Measurements from ENCODE around the gene GPR35.

The GPR35 gene

GRCh38 chr2:240663546-240664190 is 38.4 kb downstream of the GPR35 start:
- H3K27me3 ChIP-seq (ENCODE audit: insufficient read depth, low read depth, severe bottlenecking), result peaks cover 8% of the 10 kb centered on the region
- no peak overlapping the region for H3K4me3 ChIP-seq (ENCODE audit: low read depth, low read length)
- no peak for TF ChIP-seq CTCF (IDR thresholded peaks at IDR 0.05; ENCODE audit: low read depth, low read length)
- no peaks in the 10 kb centered on the region for H3K36me3 ChIP-seq
- H3K9me3 ChIP-seq (ENCODE audit: severe bottlenecking), result peaks cover 7% of the 10 kb centered on the region
- no peak overlapping the region for H3K27ac ChIP-seq
- no peak for DNase-seq

- H3K4me3 ChIP-seq (ENCODE audit: low read depth, low read length), result no peak overlapping the region
- H3K27me3 ChIP-seq (ENCODE audit: insufficient read depth, low read depth, severe bottlenecking), result peaks cover 8% of the 10 kb centered on the region
- no peak for DNase-seq
- no peak for TF ChIP-seq CTCF (IDR thresholded peaks at IDR 0.05; ENCODE audit: low read depth, low read length)
- no peaks in the 10 kb centered on the region for H3K36me3 ChIP-seq
- H3K27ac ChIP-seq, result no peak overlapping the region
- H3K9me3 ChIP-seq (ENCODE audit: severe bottlenecking), result peaks cover 7% of the 10 kb centered on the region
Observed at GRCh38 chr2:240664622-240665021, 39.3 kb downstream of the GPR35 start.

GRCh38 chr2:240670402-240670801 is 45.1 kb downstream of the GPR35 start:
- no peaks in the 10 kb centered on the region for H3K36me3 ChIP-seq
- no peak for TF ChIP-seq CTCF (IDR thresholded peaks at IDR 0.05; ENCODE audit: low read depth, low read length)
- DNase-seq, result no peak
- no peaks in the 10 kb centered on the region for H3K9me3 ChIP-seq (ENCODE audit: severe bottlenecking)
- H3K27me3 ChIP-seq (ENCODE audit: insufficient read depth, low read depth, severe bottlenecking), result peaks cover 8% of the 10 kb centered on the region
- H3K4me3 ChIP-seq (ENCODE audit: low read depth, low read length), result no peak overlapping the region
- H3K27ac ChIP-seq, result no peak overlapping the region

GRCh38 chr2:240670950-240671349 is 45.7 kb downstream of the GPR35 start:
- TF ChIP-seq CTCF (IDR thresholded peaks at IDR 0.05; ENCODE audit: low read depth, low read length), result no peak
- DNase-seq, result no peak
- H3K9me3 ChIP-seq (ENCODE audit: severe bottlenecking), result no peaks in the 10 kb centered on the region
- H3K27me3 ChIP-seq (ENCODE audit: insufficient read depth, low read depth, severe bottlenecking), result peaks cover 8% of the 10 kb centered on the region
- H3K27ac ChIP-seq, result no peak overlapping the region
- no peaks in the 10 kb centered on the region for H3K36me3 ChIP-seq
- no peak overlapping the region for H3K4me3 ChIP-seq (ENCODE audit: low read depth, low read length)

- Histone ChIP-seq H3K27ac (no peak overlapping the region), H3K36me3 (no peaks in the 10 kb centered on the region), H3K9me3 (ENCODE audit: severe bottlenecking) (no peaks in the 10 kb centered on the region), H3K27me3 (ENCODE audit: insufficient read depth, low read depth, severe bottlenecking) (peaks cover 3% of the 10 kb centered on the region), H3K4me3 (ENCODE audit: low read depth, low read length) (no peak overlapping the region)
- no peak for DNase-seq
- TF ChIP-seq CTCF (IDR thresholded peaks at IDR 0.05; ENCODE audit: low read depth, low read length), result no peak
Observed at GRCh38 chr2:240672076-240672700, 46.9 kb downstream of the GPR35 start.

Data from WERI-Rb-1 (cell line).